GM10266 (cell line): ENCODE data around the gene PLA2G3.
"Not testable (repeated sequence)": the region's sequence is repeated elsewhere in the genome, so short reads cannot be mapped to it uniquely, and the experiment has no call there.

ENCODE experiments used
- DNase-seq: peaks from one replicate; pipeline ENCODE4 v3.0.0; 2012; ENCODE audit errors: extremely low spot score
- CTCF ChIP-seq: IDR thresholded peaks from 2 replicates; pipeline ENCODE4 v1.5.1; 2012; ENCODE audit warnings: mild to moderate bottlenecking, low read depth; ENCODE audit not compliant: control insufficient read depth, insufficient read depth; ENCODE audit errors: missing control alignments

The PLA2G3 gene

GRCh38 chr22:31100762-31101525, 39.4 kb downstream of the PLA2G3 start:
- DNase-seq: no peak
- no peak for TF ChIP-seq CTCF

GRCh38 chr22:31099841-31100761, 40.2 kb downstream of the PLA2G3 start:
- TF ChIP-seq CTCF: no peak
- DNase-seq: no peak

- no peak for TF ChIP-seq CTCF
- DNase-seq: no peak
Measured at GRCh38 chr22:31099386-31099785, 40.9 kb downstream of the PLA2G3 start.

GRCh38 chr22:31098632-31099110, 41.6 kb downstream of the PLA2G3 start:
- TF ChIP-seq CTCF: no peak
- no peak for DNase-seq

- TF ChIP-seq CTCF: no peak
- DNase-seq: no peak
Measured at GRCh38 chr22:31097941-31098631, 42.2 kb downstream of the PLA2G3 start.

- DNase-seq: not testable (repeated sequence)
Measured at GRCh38 chr22:31097539-31097938, 42.8 kb downstream of the PLA2G3 start.

- no peak for DNase-seq
- no peak for TF ChIP-seq CTCF
Measured at GRCh38 chr22:31096657-31097279, 43.5 kb downstream of the PLA2G3 start.
